Measurements from ENCODE around the gene NRDC. TPM values are rescaled to one million over a fixed set of nuclear protein-coding genes. Genes with fewer than 3 reads are reported as not detected.

Gene NRDC
- total RNA-seq, 1 experiment from 2014 or later, result 147 TPM

GRCh38 chr1:51861669-51862068, 16.9 kb downstream of the NRDC start:
- no peak overlapping the region; a peak in 1 of 5 replicates for H3K4me3 Mint-ChIP-seq
- H3K23ac ChIP-seq (ENCODE audit: insufficient read length, low read depth, low read length), result no peak overlapping the region
- H3K4me1 ChIP-seq (ENCODE audit: insufficient read depth, low read length), result peaks cover 8% of the 10 kb centered on the region; the same call in 1 of the 2 replicates
- no peak for DNase-seq
- H3K9me3 ChIP-seq (ENCODE audit: control insufficient read depth, low read depth, low read length), result no peaks in the 10 kb centered on the region
- TF ChIP-seq, protein P1, sequence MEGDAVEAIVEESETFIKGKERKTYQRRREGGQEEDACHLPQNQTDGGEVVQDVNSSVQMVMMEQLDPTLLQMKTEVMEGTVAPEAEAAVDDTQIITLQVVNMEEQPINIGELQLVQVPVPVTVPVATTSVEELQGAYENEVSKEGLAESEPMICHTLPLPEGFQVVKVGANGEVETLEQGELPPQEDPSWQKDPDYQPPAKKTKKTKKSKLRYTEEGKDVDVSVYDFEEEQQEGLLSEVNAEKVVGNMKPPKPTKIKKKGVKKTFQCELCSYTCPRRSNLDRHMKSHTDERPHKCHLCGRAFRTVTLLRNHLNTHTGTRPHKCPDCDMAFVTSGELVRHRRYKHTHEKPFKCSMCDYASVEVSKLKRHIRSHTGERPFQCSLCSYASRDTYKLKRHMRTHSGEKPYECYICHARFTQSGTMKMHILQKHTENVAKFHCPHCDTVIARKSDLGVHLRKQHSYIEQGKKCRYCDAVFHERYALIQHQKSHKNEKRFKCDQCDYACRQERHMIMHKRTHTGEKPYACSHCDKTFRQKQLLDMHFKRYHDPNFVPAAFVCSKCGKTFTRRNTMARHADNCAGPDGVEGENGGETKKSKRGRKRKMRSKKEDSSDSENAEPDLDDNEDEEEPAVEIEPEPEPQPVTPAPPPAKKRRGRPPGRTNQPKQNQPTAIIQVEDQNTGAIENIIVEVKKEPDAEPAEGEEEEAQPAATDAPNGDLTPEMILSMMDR (conservative IDR thresholded peaks at IDR 0.05), result no peak
- H3K36me3 Mint-ChIP-seq (ENCODE audit: insufficient read depth in 1 of 3, low read depth in 3 of 3), result no peaks in the 10 kb centered on the region
- H3K9ac ChIP-seq (ENCODE audit: extremely low read depth, insufficient read length, low read length), result no peak overlapping the region
- H3K27ac Mint-ChIP-seq, result peak overlapping the region in 2 of 3 experiments; percentile 57 to 69; a peak in 3 of 7 replicates
- H3K56ac ChIP-seq (ENCODE audit: insufficient read length, low read depth, low read length), result no peak overlapping the region
- no peak overlapping the region for H3K4ac ChIP-seq (ENCODE audit: low read depth, low read length)
- no CpG with 5 or more reads among the region's 5 CpGs for WGBS (ENCODE audit: extremely low coverage, insufficient read length, low lambda C conversion rate)
- no peaks in the 10 kb centered on the region for H4K20me1 ChIP-seq (ENCODE audit: control insufficient read depth, insufficient read depth, insufficient read length)
- no peak overlapping the region for H2BK20ac ChIP-seq (ENCODE audit: low read depth, low read length, poor library complexity, severe bottlenecking)
- no peak overlapping the region for H2AFZ ChIP-seq (ENCODE audit: low read length)
- H4K91ac ChIP-seq (ENCODE audit: insufficient read length, low read depth, low read length), result no peak overlapping the region
- H2AK5ac ChIP-seq (ENCODE audit: insufficient read length, low read length), result no peak overlapping the region
- no peak overlapping the region for H2BK5ac ChIP-seq (ENCODE audit: insufficient read length, low read length)
- no peaks in the 10 kb centered on the region for H3K23me2 ChIP-seq (ENCODE audit: insufficient read length, low read depth, low read length, poor library complexity, severe bottlenecking)
- H3K18ac ChIP-seq (ENCODE audit: insufficient read length, low read depth, low read length), result no peak overlapping the region
- no peak overlapping the region for H4K8ac ChIP-seq (replicated peaks; ENCODE audit: insufficient read length, low read depth, low read length)
- H3K27me3 ChIP-seq (ENCODE audit: insufficient read depth, low read length), result no peaks in the 10 kb centered on the region
- no peaks in the 10 kb centered on the region for H3K9me3 Mint-ChIP-seq
- H2BK12ac ChIP-seq (ENCODE audit: insufficient read length, low read depth, low read length), result no peak overlapping the region
- H2BK15ac ChIP-seq (ENCODE audit: low read depth, low read length), result no peak overlapping the region
- no peak overlapping the region for H3K27ac ChIP-seq (ENCODE audit: insufficient read length, low read depth, low read length)
- no peaks in the 10 kb centered on the region for H3K27me3 Mint-ChIP-seq (ENCODE audit: low read depth)
- H3K79me2 ChIP-seq (ENCODE audit: insufficient read depth, low read length), result peaks cover 6% of the 10 kb centered on the region; the same call in 1 of the 2 replicates
- H3K79me1 ChIP-seq (ENCODE audit: insufficient read depth, low read depth, low read length, poor library complexity, severe bottlenecking), result peaks cover 11% of the 10 kb centered on the region
- no peak overlapping the region for H3K14ac ChIP-seq (ENCODE audit: insufficient read depth, low read length)
- no peak overlapping the region for H2BK120ac ChIP-seq (ENCODE audit: low read depth, low read length, poor library complexity, severe bottlenecking)
- peaks cover 28 to 30% of the 10 kb centered on the region in 2 experiments for H3K4me1 Mint-ChIP-seq
- no peak overlapping the region for H4K5ac ChIP-seq (ENCODE audit: insufficient read length, low read depth, low read length)
- no peak overlapping the region for H3K4me2 ChIP-seq (ENCODE audit: insufficient read depth, insufficient read length, low read length)
- no peak overlapping the region for H3T11ph ChIP-seq (ENCODE audit: low read length)

All from H9 (cell line).